K562 (cell line): ENCODE results near the gene NEUROG3. TPM values are rescaled to one million over a fixed set of nuclear protein-coding genes. Genes with fewer than 3 reads are reported as not detected.

Experiments used
- ATAC-seq: fragments of 200-7000 bp; cut with Tn5 transposase; 3 replicates; pipeline ENCODE4 v1.9.1; 2020; ENCODE audit warnings: moderate library complexity
- BruUV-seq: library from RNA; stranded (reverse); fragments of 400-500 nt; replicated peaks from 2 replicates; lab custom pipeline; 2021; lab: Mats Ljungman, UMichigan
- CTCF ChIA-PET: fragments of 300-600 bp; formaldehyde crosslinking; extraction: SDS; loops from one replicate; lab custom pipeline; 2021; ENCODE audit warnings: low intra/inter-chr PET ratio; lab: Yijun Ruan, JAX
- POLR2A ChIA-PET: fragments of 300-600, 350-650 bp; sonication (Branson Sonifier 250); formaldehyde crosslinking; extraction: SDS; loops from one replicate; lab custom pipeline; 2021; ENCODE audit warnings: antibody characterized with exemption, inconsistent platforms; lab: Yijun Ruan, JAX
- DNase-seq, 4 experiments: peaks; one replicate each; pipeline versions ENCODE4 v3.0.0 to v3.0.0-alpha.2; 2011 to 2018; ENCODE audit warnings: low spot score in 3 of 4, mixed read lengths in 3 of 4; ENCODE audit errors: extremely low read depth in 1 of 4
- FAIRE-seq: peaks from 2 replicates; lab custom pipeline; 2011; peaks lifted over from hg19 to GRCh38; lab: Jason Lieb, UNC
- H2AFZ ChIP-seq: 2 replicates; pipeline ENCODE4 v1.6.0; 2011; ENCODE audit warnings: low read depth, low read length, control low read depth, inconsistent platforms
- H3K27ac ChIP-seq: fragments of 200-600 bp; 3 replicates; pipeline ENCODE4 v1.8.0; 2011; ENCODE audit warnings: low read depth, mild to moderate bottlenecking, control low read depth, inconsistent platforms, low read length, moderate library complexity, mixed read lengths; ENCODE audit errors: extremely low read depth
- H3K27me3 ChIP-seq, 2 experiments: fragments of 300-600 bp in 1 of 2; 2 replicates in 1 of 2; 3 replicates in 1 of 2; pipeline versions ENCODE4 v1.6.0 to v1.8.0; 2011; ENCODE audit warnings: inconsistent platforms in 2 of 2, low read length in 2 of 2, mild to moderate bottlenecking in 1 of 2, mixed read lengths in 1 of 2, moderate library complexity in 1 of 2; ENCODE audit not compliant: control insufficient read depth in 2 of 2, insufficient read depth in 2 of 2
- H3K36me3 ChIP-seq: fragments of 300-600 bp; 3 replicates; pipeline ENCODE4 v1.8.0; 2011; ENCODE audit warnings: mild to moderate bottlenecking, low read length, inconsistent platforms; ENCODE audit not compliant: control insufficient read depth, insufficient read depth
- H3K4me1 ChIP-seq, 2 experiments: fragments of 200-600 bp in 1 of 2; replicated peaks in 1 of 2; 2 replicates in 1 of 2; 3 replicates in 1 of 2; pipeline versions ENCODE4 v1.5.1 to v1.8.0; 2011; ENCODE audit warnings: inconsistent platforms in 2 of 2, low read length in 2 of 2, mild to moderate bottlenecking in 1 of 2, mixed read lengths in 1 of 2, moderate library complexity in 1 of 2; ENCODE audit not compliant: control insufficient read depth in 2 of 2, insufficient read depth in 2 of 2
- H3K4me2 ChIP-seq: 2 replicates; pipeline ENCODE4 v1.6.1; 2011; ENCODE audit warnings: low read length, control low read depth, inconsistent platforms, mixed read lengths; ENCODE audit not compliant: insufficient read depth
- H3K4me3 ChIP-seq: fragments of 200-600 bp; sonication (generic), shearing (Covaris generic); 2 replicates; pipeline ENCODE4 v1.5.1; 2016; ENCODE audit warnings: control low read depth, inconsistent platforms
- H3K79me2 ChIP-seq: fragments of 200-600 bp; 3 replicates; pipeline ENCODE4 v1.8.0; 2011; ENCODE audit warnings: low read length, inconsistent platforms; ENCODE audit not compliant: control insufficient read depth, insufficient read depth
- H3K9ac ChIP-seq, 2 experiments: 2 replicates each; pipeline versions ENCODE4 v1.6.0 to v1.6.1; 2011; ENCODE audit warnings: low read depth in 2 of 2, low read length in 2 of 2, control low read depth in 1 of 2, inconsistent platforms in 1 of 2, mild to moderate bottlenecking in 1 of 2, mixed read lengths in 1 of 2; ENCODE audit not compliant: insufficient read depth in 1 of 2
- H3K9me1 ChIP-seq: one replicate; pipeline ENCODE4 v1.6.0; 2011; ENCODE audit warnings: inconsistent platforms, mild to moderate bottlenecking, low read length, moderate library complexity; ENCODE audit not compliant: control insufficient read depth, insufficient read depth
- H3K9me3 ChIP-seq: replicated peaks from 2 replicates; pipeline ENCODE4 v1.5.1; 2011; ENCODE audit warnings: low read depth, low read length, inconsistent platforms; ENCODE audit not compliant: control insufficient read depth, insufficient read depth
- H4K20me1 ChIP-seq: replicated peaks from 2 replicates; pipeline ENCODE4 v1.6.1; 2011; ENCODE audit warnings: low read length, inconsistent platforms, mixed read lengths; ENCODE audit not compliant: control insufficient read depth, insufficient read depth
- ASH1L ChIP-seq: fragments of 450-650 bp; IDR thresholded peaks from 2 replicates; pipeline ENCODE4 v1.6.1; 2018; ENCODE audit warnings: borderline replicate concordance, mild to moderate bottlenecking, low read depth; ENCODE audit not compliant: partially characterized antibody
- BDP1 ChIP-seq: IDR thresholded peaks from 3 replicates; pipeline ENCODE4 v1.6.1; 2011; ENCODE audit not compliant: insufficient read length, insufficient read depth
- ELF2 ChIP-seq: fragments of 250-450 bp; sonication (Bioruptor Pico); IDR thresholded peaks from 2 replicates; pipeline ENCODE4 v1.5.0; 2021; ENCODE audit warnings: mild to moderate bottlenecking
- ELK1 ChIP-seq: sonication (generic); formaldehyde crosslinking; IDR thresholded peaks from 2 replicates; pipeline ENCODE4 v1.8.1; 2022; ENCODE audit warnings: missing genetic modification reagents
- HDAC3 ChIP-seq: fragments of 450-650 bp; IDR thresholded peaks from 2 replicates; pipeline ENCODE4 v1.6.1; 2018; ENCODE audit warnings: borderline replicate concordance, mild to moderate bottlenecking, moderate library complexity; ENCODE audit not compliant: partially characterized antibody
- HEY1 ChIP-seq: fragments of 250-450 bp; sonication (Bioruptor Pico); IDR thresholded peaks from 2 replicates; pipeline ENCODE4 v1.5.0; 2020; ENCODE audit warnings: mild to moderate bottlenecking, moderate library complexity, borderline replicate concordance
- KLF13 ChIP-seq: fragments of 450-650 bp; IDR thresholded peaks from 2 replicates; pipeline ENCODE4 v1.6.1; 2016; ENCODE audit warnings: missing genetic modification characterization, low read depth, mild to moderate bottlenecking, missing compliant biosample characterization, moderate library complexity, borderline replicate concordance
- MLX ChIP-seq, 2 experiments: fragments of 450-650 bp in 1 of 2; sonication (generic) in 1 of 2; formaldehyde crosslinking; conservative IDR thresholded peaks; 2 replicates each; pipeline versions ENCODE4 v1.4.0 to v1.8.1; 2020 to 2022; ENCODE audit warnings: mild to moderate bottlenecking in 1 of 2, missing genetic modification reagents in 1 of 2
- NFIX ChIP-seq: fragments of 250-450 bp; sonication (Bioruptor Pico); IDR thresholded peaks from 2 replicates; pipeline ENCODE4 v1.4.0; 2020; ENCODE audit warnings: low read depth, mild to moderate bottlenecking, moderate library complexity
- PATZ1 ChIP-seq: fragments of 250-450 bp; sonication (Bioruptor Pico); IDR thresholded peaks from 2 replicates; pipeline ENCODE4 v1.5.0; 2020; ENCODE audit warnings: mild to moderate bottlenecking, borderline replicate concordance
- PREB ChIP-seq: sonication (generic); formaldehyde crosslinking; IDR thresholded peaks from 2 replicates; pipeline ENCODE4 v1.8.1; 2023; ENCODE audit warnings: mild to moderate bottlenecking, missing genetic modification reagents
- RBM14 ChIP-seq: fragments of 200-400 bp; formaldehyde crosslinking; IDR thresholded peaks from 2 replicates; pipeline ENCODE4 v1.6.1; 2018; ENCODE audit warnings: low read depth, mild to moderate bottlenecking, low read length, moderate library complexity, borderline replicate concordance; ENCODE audit not compliant: insufficient read depth
- SAFB2 ChIP-seq: fragments of 200-400 bp; formaldehyde crosslinking; IDR thresholded peaks from 2 replicates; pipeline ENCODE4 v1.6.1; 2018; ENCODE audit warnings: borderline replicate concordance, low read length, low read depth, moderate library complexity; ENCODE audit not compliant: severe bottlenecking
- SMC3 ChIP-seq: conservative IDR thresholded peaks from 2 replicates; pipeline ENCODE4 v1.6.1; 2011; ENCODE audit warnings: low read depth, low read length, improper control_type of control experiment; ENCODE audit not compliant: insufficient read depth
- WGBS: fragments of 100-300 bp; shearing (Covaris generic); methylation state at CpG from one replicate; pipeline ENCODE4 v1.1.6; 2016; ENCODE audit warnings: low coverage, mixed read lengths; ENCODE audit not compliant: insufficient coverage; ENCODE audit errors: missing lambda C conversion rate; 5-methylcytosine and 5-hydroxymethylcytosine counted together
- in situ Hi-C: fragments of 300-500 bp; cut with MboI; formaldehyde crosslinking; loops from 4 replicates; pipeline ENCODE4 v1.15.0; 2018; ENCODE audit warnings: inconsistent platforms, mixed read lengths
- intact Hi-C: fragments of 100-400 bp; cut with micrococcal nuclease; formaldehyde crosslinking; loops from 2 replicates; pipeline ENCODE4 v1.14.2; 2022
- polyA plus RNA-seq, 8 experiments: library from polyadenylated mRNA; depleted of rRNA in 4 of 8; stranded (reverse) in 5 of 8; unstranded in 3 of 8; fragments of >200 nt; fragmentation: Nextera tagmentation in 2 of 8; fragmentation: Illumina TruSeq in 1 of 8; extraction: Ambion mirVana in 2 of 8; extraction: Trizol in 1 of 8; gene quantifications; 2 replicates each; pipeline versions ENCODE4 v1.2.1 to v1.2.3, GENCODE V29; 2011 to 2014; ENCODE audit warnings: inconsistent platforms in 1 of 8, missing spikeins in 1 of 8
- total RNA-seq, 7 experiments: library from RNA; depleted of rRNA in 6 of 7; stranded (reverse); fragments of >200 nt in 6 of 7; fragmentation: Illumina TruSeq in 2 of 7; extraction: Trizol in 2 of 7; gene quantifications; 2 replicates each; pipeline versions ENCODE4 v1.2.1 to v1.2.3, GENCODE V29; 2011 to 2021; ENCODE audit warnings: low replicate concordance in 1 of 7

NEUROG3 gene
- total and polyA plus RNA-seq, 9 of the 15 experiments (the other 6 are each of a cell fraction or from before 2014, with no cell fraction given): not detected

- no peak overlapping the region for H2AFZ ChIP-seq
- ChIA-PET CTCF (no interaction called here), POLR2A (interaction anchor here (0.5 to 0.6 kb wide), 2 partner anchors 47 to 50 kb away, joined by 3 read pairs; no protein-coding TSS in a partner anchor)
- peaks cover 47 to 71% of the 10 kb centered on the region in 2 experiments for H3K27me3 ChIP-seq
- no peak overlapping the region for H3K27ac ChIP-seq
- ATAC-seq (no peak), FAIRE-seq (no peak), DNase-seq (no peak)
- peaks cover 0 to 15% of the 10 kb centered on the region in 2 experiments; a peak in 2 of 5 replicates for H3K4me1 ChIP-seq
- in situ Hi-C loops (no loop called here), intact Hi-C loops (no loop called here)
- no peaks in the 10 kb centered on the region for H3K79me2 ChIP-seq
- no peak overlapping the region for H3K4me3 ChIP-seq
- H3K9me1 ChIP-seq: no peaks in the 10 kb centered on the region
- H3K9ac ChIP-seq: no peak overlapping the region
- H4K20me1 ChIP-seq: peaks cover 22% of the 10 kb centered on the region
- no TSS peak for BruUV-seq
- 2% methylated on average over 11 of the region's 11 CpGs for WGBS
- no peaks in the 10 kb centered on the region for H3K36me3 ChIP-seq
- no peak overlapping the region for H3K4me2 ChIP-seq
- no peaks in the 10 kb centered on the region for H3K9me3 ChIP-seq
- TF ChIP-seq PATZ1 (CRISPR knock-in tag): no peak
- TF ChIP-seq ASH1L: no peak
- TF ChIP-seq MLX (CRISPR knock-in tag; conservative IDR thresholded peaks at IDR 0.05): no peak
- no peak for TF ChIP-seq SMC3
- no peak for TF ChIP-seq PREB (CRISPR knock-in tag)
- TF ChIP-seq SAFB2: no peak
- no peak for TF ChIP-seq ELF2 (CRISPR knock-in tag)
- TF ChIP-seq RBM14: no peak
- no peak for TF ChIP-seq ELK1 (CRISPR knock-in tag)
- TF ChIP-seq HDAC3: no peak
- no peak for TF ChIP-seq HEY1
- TF ChIP-seq BDP1: no peak
- TF ChIP-seq KLF13 (tag): no peak
- TF ChIP-seq NFIX (CRISPR knock-in tag): no peak
These were observed 3.0 kb downstream of the NEUROG3 start for GRCh38 chr10:69570050-69570816.
